SK-N-SH (cell line): ENCODE measurements around the gene TTC28. TPM values are rescaled to one million over a fixed set of nuclear protein-coding genes. Genes with fewer than 3 reads are reported as not detected.

Source experiments
- CTCF ChIA-PET: fragments of 300-600, 350-600 bp; formaldehyde crosslinking; extraction: SDS; loops from one replicate; lab custom pipeline; 2021; lab: Yijun Ruan, JAX
- POLR2A ChIA-PET: fragments of 350-600 bp; sonication (Branson Sonifier 250); formaldehyde crosslinking; extraction: SDS; loops from one replicate; lab custom pipeline; 2020; ENCODE audit warnings: antibody characterized with exemption, inconsistent platforms; lab: Yijun Ruan, JAX
- DNase-seq: peaks from one replicate; pipeline ENCODE4 v3.0.0; 2012
- H2AFZ ChIP-seq: fragments of 200-600 bp; sonication (generic); 2 replicates; pipeline ENCODE4 v1.8.1; 2016; ENCODE audit warnings: antibody characterized with exemption, mild to moderate bottlenecking, low read depth
- H3F3A ChIP-seq: fragments of 200-600 bp; sonication (generic); replicated peaks from 2 replicates; pipeline ENCODE3; 2016; ENCODE audit warnings: antibody characterized with exemption, mild to moderate bottlenecking; ENCODE audit not compliant: insufficient read depth
- H3K27ac ChIP-seq, 2 experiments: fragments of 200-500 bp in 1 of 2; fragments of 200-600 bp in 1 of 2; sonication (Bioruptor generic) in 1 of 2; sonication (generic), shearing (Covaris generic) in 1 of 2; 2 replicates each; pipeline versions ENCODE4 v1.5.1 to v1.6.1; 2014 to 2016; ENCODE audit warnings: low read depth in 2 of 2, inconsistent platforms in 1 of 2, low read length in 1 of 2, mild to moderate bottlenecking in 1 of 2, mixed read lengths in 1 of 2
- H3K27me3 ChIP-seq: fragments of 200-600 bp; sonication (generic), shearing (Covaris generic); 2 replicates; pipeline ENCODE4 v1.6.1; 2016; ENCODE audit warnings: mixed run types; ENCODE audit not compliant: insufficient read depth
- H3K36me3 ChIP-seq, 2 experiments: fragments of 200-500 bp in 1 of 2; fragments of 200-600 bp in 1 of 2; sonication (Bioruptor generic) in 1 of 2; sonication (generic) in 1 of 2; replicated peaks in 1 of 2; 2 replicates each; pipeline versions ENCODE3 to v1.5.1; 2014 to 2016; ENCODE audit warnings: low read length in 1 of 2, mild to moderate bottlenecking in 1 of 2; ENCODE audit not compliant: insufficient read depth in 2 of 2, control insufficient read depth in 1 of 2
- H3K4me1 ChIP-seq, 2 experiments: fragments of 200-500 bp in 1 of 2; fragments of 200-600 bp in 1 of 2; sonication (Bioruptor generic) in 1 of 2; sonication (generic), shearing (Covaris generic) in 1 of 2; 2 replicates each; pipeline versions ENCODE4 v1.5.1 to v1.6.1; 2014 to 2016; ENCODE audit warnings: low read depth in 1 of 2, low read length in 1 of 2, mixed run types in 1 of 2; ENCODE audit not compliant: insufficient read depth in 2 of 2, control insufficient read depth in 1 of 2
- H3K4me2 ChIP-seq: fragments of 200-600 bp; sonication (generic), shearing (Covaris generic); 2 replicates; pipeline ENCODE4 v1.6.1; 2017; ENCODE audit warnings: mixed run types
- H3K4me3 ChIP-seq, 2 experiments: fragments of 200-500 bp in 1 of 2; fragments of 200-600 bp in 1 of 2; sonication (Bioruptor generic) in 1 of 2; sonication (generic), shearing (Covaris generic) in 1 of 2; 2 replicates each; pipeline versions ENCODE4 v1.5.1 to v1.8.1; 2014 to 2016; ENCODE audit warnings: low read depth in 2 of 2, inconsistent platforms in 1 of 2, low read length in 1 of 2, mild to moderate bottlenecking in 1 of 2, mixed read lengths in 1 of 2, moderate library complexity in 1 of 2
- H3K79me2 ChIP-seq: fragments of 200-600 bp; sonication (generic); 2 replicates; pipeline ENCODE4 v1.8.1; 2017; ENCODE audit warnings: mild to moderate bottlenecking; ENCODE audit not compliant: insufficient read depth
- H3K9ac ChIP-seq: fragments of 200-600 bp; sonication (generic); 2 replicates; pipeline ENCODE4 v1.6.1; 2017; ENCODE audit warnings: mixed run types
- H3K9me2 ChIP-seq: fragments of 200-600 bp; sonication (generic); 2 replicates; pipeline ENCODE4 v1.6.1; 2017; ENCODE audit warnings: mixed run types
- H3K9me3 ChIP-seq: fragments of 200-600 bp; sonication (generic); 2 replicates; pipeline ENCODE4 v1.6.1; 2017; ENCODE audit warnings: mixed run types, mild to moderate bottlenecking, moderate library complexity
- H4K20me1 ChIP-seq: fragments of 200-600 bp; sonication (generic); 2 replicates; pipeline ENCODE4 v1.6.1; 2017; ENCODE audit warnings: mild to moderate bottlenecking, mixed run types; ENCODE audit not compliant: insufficient read depth
- CHD2 ChIP-seq: fragments of 150-350 bp; IDR thresholded peaks from 2 replicates; pipeline ENCODE4 v1.6.1; 2018; ENCODE audit warnings: low read length; ENCODE audit not compliant: partially characterized antibody
- ELF1 ChIP-seq: IDR thresholded peaks from 2 replicates; pipeline ENCODE4 v1.4.0; 2012
- EZH2phosphoT487 ChIP-seq: fragments of 200-600 bp; sonication (generic); IDR thresholded peaks from 2 replicates; pipeline ENCODE4 v1.6.1; 2017; ENCODE audit warnings: low read depth, mixed run types, mild to moderate bottlenecking, antibody characterized with exemption, moderate library complexity, borderline replicate concordance
- FOXJ3 ChIP-seq: sonication (generic); formaldehyde crosslinking; IDR thresholded peaks from 2 replicates; pipeline ENCODE4 v1.5.1; 2020; ENCODE audit warnings: mild to moderate bottlenecking, missing genetic modification reagents
- GABPA ChIP-seq: IDR thresholded peaks from 2 replicates; pipeline ENCODE4 v1.4.0; 2012; ENCODE audit warnings: low read depth, mild to moderate bottlenecking
- JUND ChIP-seq: IDR thresholded peaks from 2 replicates; pipeline ENCODE4 v1.4.0; 2012
- MAX ChIP-seq: IDR thresholded peaks from 2 replicates; pipeline ENCODE4 v1.4.0; 2012; ENCODE audit warnings: low read depth
- NFIC ChIP-seq: IDR thresholded peaks from 2 replicates; pipeline ENCODE4 v1.4.0; 2012; ENCODE audit warnings: borderline replicate concordance
- NRF1 ChIP-seq: IDR thresholded peaks from 2 replicates; pipeline ENCODE4 v1.6.1; 2012; ENCODE audit warnings: low read depth, mild to moderate bottlenecking, low read length
- RAD21 ChIP-seq: IDR thresholded peaks from 2 replicates; pipeline ENCODE4 v1.6.1; 2012; ENCODE audit warnings: mild to moderate bottlenecking, low read length
- RCOR1 ChIP-seq: fragments of 150-350 bp; IDR thresholded peaks from 2 replicates; pipeline ENCODE4 v1.6.1; 2017; ENCODE audit warnings: antibody characterized with exemption, low read length
- REST ChIP-seq: IDR thresholded peaks from 2 replicates; pipeline ENCODE4 v1.6.1; 2012; ENCODE audit warnings: mild to moderate bottlenecking, low read depth, low read length, moderate library complexity
- RFX5 ChIP-seq: IDR thresholded peaks from 2 replicates; pipeline ENCODE4 v1.6.1; 2012; ENCODE audit warnings: mild to moderate bottlenecking, improper control_type of control experiment, low read length
- RXRA ChIP-seq: IDR thresholded peaks from 2 replicates; pipeline ENCODE4 v1.4.0; 2012; ENCODE audit warnings: low read depth, mild to moderate bottlenecking, borderline replicate concordance
- SIN3A ChIP-seq: IDR thresholded peaks from 2 replicates; pipeline ENCODE4 v1.6.1; 2012; ENCODE audit warnings: low read depth, mild to moderate bottlenecking, low read length, moderate library complexity, borderline replicate concordance
- SMC3 ChIP-seq: IDR thresholded peaks from 2 replicates; pipeline ENCODE4 v1.6.1; 2012; ENCODE audit warnings: low read depth, low read length, improper control_type of control experiment
- TAF1 ChIP-seq: IDR thresholded peaks from 2 replicates; pipeline ENCODE4 v1.6.1; 2012; ENCODE audit warnings: low read depth, mild to moderate bottlenecking, low read length, moderate library complexity, borderline replicate concordance
- TCF12 ChIP-seq: IDR thresholded peaks from 2 replicates; pipeline ENCODE4 v1.4.0; 2012
- TEAD4 ChIP-seq: IDR thresholded peaks from 2 replicates; pipeline ENCODE4 v1.4.0; 2012; ENCODE audit warnings: mild to moderate bottlenecking, borderline replicate concordance; ENCODE audit not compliant: insufficient read depth
- USF1 ChIP-seq: IDR thresholded peaks from 2 replicates; pipeline ENCODE4 v1.4.0; 2012; ENCODE audit warnings: low read depth, borderline replicate concordance
- USF2 ChIP-seq: fragments of 150-350 bp; IDR thresholded peaks from 2 replicates; pipeline ENCODE4 v1.6.1; 2017; ENCODE audit warnings: antibody characterized with exemption, low read length, low read depth, borderline replicate concordance
- YY1 ChIP-seq: IDR thresholded peaks from 2 replicates; pipeline ENCODE4 v1.4.0; 2012; ENCODE audit warnings: low read depth, mild to moderate bottlenecking
- ZBTB33 ChIP-seq: IDR thresholded peaks from 2 replicates; pipeline ENCODE4 v1.4.0; 2012; ENCODE audit warnings: low read depth, borderline replicate concordance
- WGBS: methylation state at CpG from one replicate; pipeline ENCODE4 v1.1.6; 2017; ENCODE audit warnings: low lambda C conversion rate; 5-methylcytosine and 5-hydroxymethylcytosine counted together
- polyA plus RNA-seq, 3 experiments: library from polyadenylated mRNA; depleted of rRNA; stranded (reverse); fragments of >200 nt; gene quantifications; 2 replicates each; pipeline ENCODE4 v1.2.3, GENCODE V29; 2012

Gene TTC28
- polyA plus RNA-seq, 1 of the 3 experiments (the other 2 are of a cell fraction), result 5.9 TPM

GRCh38 chr22:28128827-28129226 is 550.8 kb downstream of the TTC28 start:
- H3K4me2 ChIP-seq, result no peak overlapping the region
- H3K9me3 ChIP-seq, result no peaks in the 10 kb centered on the region
- no peak overlapping the region for H3K9ac ChIP-seq
- H3K36me3 ChIP-seq, result no peaks in the 10 kb centered on the region
- TF ChIP-seq TCF12, result no peak
- TF ChIP-seq USF1, result no peak
- no peak for TF ChIP-seq EZH2phosphoT487
- TF ChIP-seq TAF1, result no peak
- no peak for TF ChIP-seq CHD2
- no peak for TF ChIP-seq SMC3
- no peak for TF ChIP-seq FOXJ3 (CRISPR knock-in tag)
- no peak for TF ChIP-seq REST
- no peak for TF ChIP-seq RAD21
- TF ChIP-seq ELF1, result no peak
- TF ChIP-seq YY1, result no peak
- no peaks in the 10 kb centered on the region for H4K20me1 ChIP-seq
- no peak for DNase-seq
- CTCF ChIA-PET, result no interaction called here
- WGBS, result 96% methylated on average over 3 of the region's 4 CpGs
- H3F3A ChIP-seq, result no peaks in the 10 kb centered on the region
- H3K9me2 ChIP-seq, result no peaks in the 10 kb centered on the region
- no peak overlapping the region for H2AFZ ChIP-seq
- peaks cover 4 to 8% of the 10 kb centered on the region in 2 experiments; a peak in 3 of 4 replicates for H3K4me1 ChIP-seq
- H3K4me3 ChIP-seq, result no peak overlapping the region
- no peaks in the 10 kb centered on the region for H3K27me3 ChIP-seq
- no peaks in the 10 kb centered on the region for H3K79me2 ChIP-seq
- POLR2A ChIA-PET, result no interaction called here
- no peak overlapping the region for H3K27ac ChIP-seq

- ChIA-PET CTCF (interaction anchor here (2.1 kb wide), 1 partner anchor 13 kb away, joined by 10 read pairs; no protein-coding TSS in a partner anchor), POLR2A (no interaction called here)
- no peak for DNase-seq
- no peak overlapping the region for H2AFZ ChIP-seq
- no peaks in the 10 kb centered on the region; the same call in 1 of the 2 replicates for H3K9me3 ChIP-seq
- H3F3A ChIP-seq, result no peaks in the 10 kb centered on the region
- TF ChIP-seq RCOR1 (no peak), ZBTB33 (no peak), MAX (no peak), GABPA (no peak), USF2 (no peak), NRF1 (no peak), SMC3 (no peak), JUND (no peak), RXRA (no peak), CHD2 (no peak), FOXJ3 (CRISPR knock-in tag) (no peak), EZH2phosphoT487 (no peak), YY1 (no peak), TEAD4 (no peak), SIN3A (no peak), NFIC (no peak), RFX5 (no peak)
- no peak overlapping the region for H3K4me3 ChIP-seq
- no peak overlapping the region for H3K9ac ChIP-seq
- no peaks in the 10 kb centered on the region for H3K9me2 ChIP-seq
- H3K27ac ChIP-seq, result peak overlapping the region in 1 of 2 experiments; percentile 14; a peak in 1 of 4 replicates
- H3K79me2 ChIP-seq, result no peaks in the 10 kb centered on the region
- H3K4me1 ChIP-seq, result peaks cover 3 to 8% of the 10 kb centered on the region in 2 experiments; a peak in 3 of 4 replicates
- H3K27me3 ChIP-seq, result no peaks in the 10 kb centered on the region
- no peaks in the 10 kb centered on the region for H4K20me1 ChIP-seq
- no peaks in the 10 kb centered on the region for H3K36me3 ChIP-seq
- H3K4me2 ChIP-seq, result no peak overlapping the region
- 84% methylated on average over 2 of the region's 2 CpGs for WGBS
Observed at GRCh38 chr22:28125799-28126198, 553.8 kb downstream of the TTC28 start.
